GM21723 (cell line): Measurements from ENCODE around the gene SPOCK1.

Source experiments
- ATAC-seq: cut with Tn5 transposase; IDR thresholded peaks from one replicate; pipeline ENCODE4 v1.9.1; 2021; ENCODE audit warnings: mild to moderate bottlenecking, moderate library complexity; ENCODE audit not compliant: unreplicated experiment

SPOCK1 gene

GRCh38 chr5:137496919-137497318, 2.2 kb downstream of the SPOCK1 start:
- no peak for ATAC-seq

DNA sequence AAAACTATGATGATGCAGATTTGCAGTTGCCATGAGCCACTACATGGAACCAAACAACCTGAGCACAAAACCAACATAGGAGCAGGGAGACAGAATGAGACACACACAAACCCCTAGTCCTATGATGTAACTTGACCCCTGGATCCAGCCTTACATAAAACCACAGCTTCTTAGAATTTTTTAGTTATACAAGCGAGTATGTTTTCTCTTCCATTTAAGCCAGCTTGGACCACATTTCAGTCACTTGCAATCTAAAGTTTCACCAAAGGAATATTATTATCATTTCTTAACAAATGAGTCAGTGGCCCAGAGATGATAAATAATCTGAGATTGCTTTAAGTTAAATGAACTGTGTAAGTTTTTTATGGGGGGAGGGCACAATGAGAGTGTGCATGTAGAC, 6.8 kb downstream of the SPOCK1 start:
- ATAC-seq: no peak

GRCh38 chr5:137491121-137491520, 8.0 kb downstream of the SPOCK1 start:
- ATAC-seq: no peak

- no peak for ATAC-seq
Observed at GRCh38 chr5:137490591-137490990, 8.5 kb downstream of the SPOCK1 start.

- ATAC-seq: no peak
Observed at GRCh38 chr5:137488974-137489373, 10.2 kb downstream of the SPOCK1 start.

- ATAC-seq: no peak
Observed at GRCh38 chr5:137488516-137488915, 10.6 kb downstream of the SPOCK1 start.

- ATAC-seq: no peak
Observed at GRCh38 chr5:137487600-137487999, 11.5 kb downstream of the SPOCK1 start.

GRCh38 chr5:137486707-137487106, 12.4 kb downstream of the SPOCK1 start:
- ATAC-seq: no peak

DNA sequence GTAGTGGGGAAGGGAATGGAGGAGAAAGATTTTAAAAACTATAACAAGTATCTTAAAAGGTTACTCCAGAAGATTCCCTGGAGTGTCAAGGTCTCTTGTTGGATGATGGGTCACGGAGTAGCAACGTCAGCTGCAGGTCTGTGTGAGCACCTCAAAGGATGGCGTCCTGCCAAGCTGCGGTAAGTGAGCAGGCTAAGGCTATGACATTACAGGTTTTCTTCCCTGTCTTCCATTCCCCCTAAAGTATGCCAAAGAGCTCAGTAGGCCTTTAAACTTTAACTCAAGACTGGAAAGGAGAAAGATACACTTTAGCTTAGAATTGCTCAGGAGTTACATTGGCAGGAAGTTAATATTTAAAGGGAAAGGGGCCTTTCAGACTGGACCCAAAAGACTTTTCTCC, 17.5 kb downstream of the SPOCK1 start:
- ATAC-seq: no peak

DNA sequence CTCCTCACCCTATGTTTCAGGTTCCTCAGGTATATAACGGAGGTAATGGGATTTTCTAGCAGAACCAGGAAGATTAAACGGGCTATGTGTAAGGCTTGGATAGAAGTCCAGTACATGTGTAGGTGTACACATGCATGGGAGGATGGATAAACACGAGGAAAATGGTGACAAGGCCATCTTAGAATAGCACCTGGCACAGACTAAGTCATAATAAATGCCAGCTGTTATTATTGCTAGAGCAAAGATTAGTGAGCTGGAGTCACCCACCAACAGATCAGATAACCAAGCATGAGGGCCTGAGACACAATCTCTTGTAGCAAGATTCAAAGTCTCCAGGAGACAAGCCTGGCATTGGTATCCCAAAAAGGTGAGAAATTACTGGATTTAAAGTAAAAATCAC, 21.1 kb downstream of the SPOCK1 start:
- no peak for ATAC-seq

- no peak for ATAC-seq
Observed at GRCh38 chr5:137470921-137471220, 28.3 kb downstream of the SPOCK1 start.

GRCh38 chr5:137470111-137470920, 28.8 kb downstream of the SPOCK1 start:
- no peak for ATAC-seq

GRCh38 chr5:137466889-137467288, 32.2 kb downstream of the SPOCK1 start:
- no peak for ATAC-seq

DNA sequence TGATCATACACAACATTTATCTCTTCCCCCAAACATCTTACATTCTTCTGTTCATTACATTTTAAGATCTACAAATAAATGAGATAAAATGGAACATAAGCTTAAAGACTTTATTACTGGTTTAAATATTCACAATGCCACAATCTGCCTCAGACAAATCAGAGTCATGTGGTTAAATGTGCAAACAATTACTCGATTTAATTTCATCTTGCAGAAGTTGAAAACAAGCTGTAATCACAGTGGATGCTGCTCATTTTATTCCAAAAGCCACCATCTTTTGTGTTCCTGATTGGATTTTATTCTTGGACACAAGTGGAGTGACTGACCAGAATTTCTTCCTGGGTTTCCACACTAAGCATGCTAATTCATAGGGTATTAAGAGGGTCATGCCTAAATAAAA, 33.2 kb downstream of the SPOCK1 start:
- ATAC-seq: no peak

DNA sequence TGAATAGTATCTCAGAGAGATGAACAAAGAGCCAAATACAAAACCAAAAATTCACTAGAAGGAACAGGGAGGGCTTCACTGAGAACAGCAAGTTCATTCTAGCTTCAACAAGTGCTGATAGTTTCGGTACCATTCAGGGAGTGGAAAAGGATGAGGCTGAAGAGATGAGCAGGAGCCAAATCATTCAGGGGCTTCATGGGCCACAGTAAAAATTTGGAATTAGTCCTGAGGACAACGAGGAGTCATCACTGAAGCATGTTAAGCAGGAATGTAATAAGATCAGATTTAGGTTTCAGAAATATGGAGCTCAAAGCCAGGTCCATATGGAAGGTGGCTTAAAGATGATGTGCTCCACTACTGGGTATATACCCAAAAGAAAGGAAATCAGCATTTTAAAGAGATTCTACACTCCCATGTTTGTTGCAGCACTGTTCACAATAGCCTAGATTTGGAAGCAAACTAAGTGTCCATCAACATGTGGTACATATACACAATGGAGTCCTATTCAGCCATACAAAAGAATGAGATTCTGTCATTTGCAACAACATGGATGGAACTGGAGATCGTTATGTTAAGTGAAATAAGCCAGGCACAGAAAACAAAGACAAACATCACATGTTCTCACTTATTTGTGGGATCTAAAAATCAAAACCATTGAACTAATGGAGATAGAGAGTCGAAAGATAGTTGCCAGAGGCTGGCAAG, 36.2 kb downstream of the SPOCK1 start:
- ATAC-seq: no peak

GRCh38 chr5:137462265-137462590, 36.9 kb downstream of the SPOCK1 start:
- no peak for ATAC-seq

DNA sequence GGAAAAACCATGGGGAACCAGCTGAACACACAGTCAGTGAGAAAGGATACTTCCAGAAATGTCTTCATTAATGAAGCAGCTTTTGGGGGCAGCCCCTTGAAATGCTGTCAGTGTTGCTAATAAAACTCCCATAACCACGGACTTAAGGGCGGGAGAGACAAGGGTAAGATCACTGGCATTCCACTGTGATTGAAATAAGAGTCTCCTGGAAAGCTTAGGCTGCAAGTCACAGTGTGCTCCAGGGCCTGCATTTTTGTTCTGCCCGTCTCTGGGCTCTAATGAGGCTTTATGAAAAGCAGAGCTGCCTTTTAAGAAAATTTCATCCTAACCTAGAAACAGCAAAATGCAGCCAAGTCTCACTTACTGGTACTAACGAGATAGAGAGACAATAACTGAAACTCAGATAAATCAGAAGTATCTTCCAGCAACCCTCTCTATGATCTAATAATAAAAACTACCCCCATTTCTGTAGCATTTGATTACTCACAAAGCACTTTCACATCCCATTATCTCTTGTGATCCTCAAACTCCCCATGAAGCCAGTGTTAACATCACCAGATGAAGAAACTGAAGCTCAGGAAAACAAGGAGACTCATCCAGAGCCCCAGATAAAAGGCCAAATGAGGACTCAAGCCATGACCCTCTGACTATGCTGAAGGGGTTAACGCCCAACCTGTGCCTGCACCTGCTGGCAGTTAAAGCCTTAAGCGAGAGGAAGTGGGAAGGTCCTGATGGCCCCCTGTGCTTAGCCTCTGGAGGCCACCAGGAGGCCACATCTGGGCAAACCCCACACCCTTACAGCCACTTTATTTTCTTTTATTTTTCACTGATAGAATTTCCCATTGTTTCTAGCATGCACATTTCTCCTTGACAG, 37.5 kb downstream of the SPOCK1 start:
- ATAC-seq: no peak

DNA sequence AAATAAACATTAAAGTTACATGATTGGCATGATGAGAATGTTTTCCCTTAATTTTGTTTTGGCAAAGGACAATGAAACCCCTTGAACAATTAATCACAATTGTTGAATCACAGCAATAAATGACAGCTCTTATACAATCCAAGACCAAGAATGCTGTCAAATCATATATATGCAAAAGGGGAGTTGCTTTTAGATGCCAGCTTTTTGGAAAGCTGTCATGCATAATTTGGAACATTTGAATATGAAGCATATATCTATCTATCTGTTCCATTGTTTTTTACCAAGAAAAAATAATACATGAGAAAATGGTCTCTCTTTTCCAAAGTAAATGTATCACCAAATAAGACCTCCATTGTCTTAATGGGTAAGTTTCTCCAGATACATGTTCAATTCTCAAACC, 44.5 kb downstream of the SPOCK1 start:
- no peak for ATAC-seq

DNA sequence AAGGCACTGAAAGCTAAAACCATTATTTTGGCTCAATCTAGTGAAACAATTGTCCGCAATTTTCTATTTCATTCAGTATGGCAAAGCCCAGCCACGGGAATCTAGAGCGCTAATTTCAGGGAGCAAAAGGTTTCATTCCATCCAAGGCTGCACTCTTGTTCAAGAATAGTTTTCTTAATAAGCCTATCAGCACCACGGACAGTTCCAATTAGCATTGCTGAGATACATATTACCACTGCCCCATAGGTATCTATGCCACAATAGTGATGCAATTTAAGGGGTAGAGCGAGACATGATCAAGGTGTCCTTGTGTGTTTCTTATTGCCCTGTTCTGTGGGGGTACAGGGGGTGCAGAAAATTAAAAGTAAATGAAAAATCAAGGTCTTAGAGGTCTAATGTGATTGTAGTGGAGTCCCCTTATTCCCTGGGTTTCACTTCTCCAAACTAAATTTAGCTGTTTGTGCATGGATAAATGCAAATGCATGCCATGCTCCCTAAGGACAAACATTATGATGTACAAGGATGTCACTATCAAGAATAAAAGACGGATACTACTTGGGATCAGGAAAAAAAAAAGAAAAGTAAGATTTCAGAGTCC, 45.5 kb downstream of the SPOCK1 start:
- ATAC-seq: no peak

GRCh38 chr5:137450759-137451158, 48.4 kb downstream of the SPOCK1 start:
- no peak for ATAC-seq

DNA sequence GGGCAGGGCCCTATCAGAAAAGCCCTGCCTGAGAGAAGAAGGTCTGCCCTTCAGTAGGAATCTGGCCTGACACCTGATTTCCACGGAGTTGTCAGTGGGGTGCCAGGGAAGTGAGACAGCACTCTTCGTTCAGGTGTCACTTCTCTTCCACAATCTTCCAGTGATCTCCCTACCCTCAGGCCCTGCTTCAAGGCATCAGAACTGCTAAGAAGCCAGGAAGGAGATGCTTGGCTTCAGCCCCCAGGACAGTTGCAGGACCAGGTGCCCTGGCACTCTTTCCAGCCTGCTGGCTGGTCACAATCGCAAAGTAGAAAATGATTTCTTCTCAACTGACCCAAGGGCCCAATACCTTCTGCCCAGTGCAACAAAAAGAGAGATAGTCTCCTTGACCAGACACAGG, 50.3 kb downstream of the SPOCK1 start:
- no peak for ATAC-seq
